ENCODE results near the gene ZNF335. TPM values are rescaled to one million over a fixed set of nuclear protein-coding genes. Genes with fewer than 3 reads are reported as not detected.

Gene ZNF335
- total and polyA plus RNA-seq, 2 of the 13 experiments (the other 11 are each of a cell fraction or from before 2014, with no cell fraction given), result 9.7 to 13.7 TPM

- peak; percentile 90 for TF ChIP-seq ZNF18 (CRISPR knock-in tag; IDR thresholded peaks at IDR 0.05; ENCODE audit: insufficient replicate concordance)
- peak; percentile 95 for TF ChIP-seq CHCHD3 (CRISPR knock-in tag; IDR thresholded peaks at IDR 0.05)
- TF ChIP-seq ZNF296 (CRISPR knock-in tag; conservative IDR thresholded peaks at IDR 0.05), result peak; percentile 88; the same call in 1 of the 2 replicates
- TF ChIP-seq ZBTB8A (CRISPR knock-in tag; IDR thresholded peaks at IDR 0.05; ENCODE audit: borderline replicate concordance, low read depth), result 0 out of 2 replicates have a peak, but pooled peaks have one; percentile 8
- TF ChIP-seq AKNA (CRISPR knock-in tag; IDR thresholded peaks at IDR 0.05; ENCODE audit: borderline replicate concordance), result 0 out of 2 replicates have a peak, but pooled peaks have one; percentile 87
- peak; percentile 13; the same call in 1 of the 2 replicates for TF ChIP-seq TGIF2 (CRISPR knock-in tag; IDR thresholded peaks at IDR 0.05)
- peak; percentile 19; the same call in 1 of the 2 replicates for TF ChIP-seq ZC3H13 (CRISPR knock-in tag; IDR thresholded peaks at IDR 0.05)
- TF ChIP-seq SRSF9 (IDR thresholded peaks at IDR 0.05; ENCODE audit: borderline replicate concordance, insufficient read depth, low read depth, low read length, poor library complexity, severe bottlenecking), result no peak
- 0 out of 2 replicates have a peak, but pooled peaks have one; percentile 90 for TF ChIP-seq ZNF550 (CRISPR knock-in tag; IDR thresholded peaks at IDR 0.05; ENCODE audit: borderline replicate concordance)
- TF ChIP-seq MTF1 (CRISPR knock-in tag; IDR thresholded peaks at IDR 0.05), result no peak; the same call in 1 of the 2 replicates
- no peak for TF ChIP-seq HHEX (CRISPR knock-in tag; IDR thresholded peaks at IDR 0.05)
- TF ChIP-seq NONO (IDR thresholded peaks at IDR 0.05), result no peak
- peak; percentile 99 for TF ChIP-seq NONO (CRISPR knock-in tag; conservative IDR thresholded peaks at IDR 0.05)
- peak; percentile 89 for TF ChIP-seq ZNF547 (CRISPR knock-in tag; IDR thresholded peaks at IDR 0.05)
- peak; percentile 99 for TF ChIP-seq JARID2 (CRISPR knock-in tag; IDR thresholded peaks at IDR 0.05; ENCODE audit: insufficient replicate concordance)
- peak; percentile 47; the same call in 1 of the 2 replicates for TF ChIP-seq FOXP4 (CRISPR knock-in tag; IDR thresholded peaks at IDR 0.05)
- no peak for TF ChIP-seq SOX6 (IDR thresholded peaks at IDR 0.05)
- peak; percentile 51; the same call in 1 of the 2 replicates for TF ChIP-seq SOX6 (CRISPR knock-in tag; IDR thresholded peaks at IDR 0.05)
- TF ChIP-seq ZIK1 (CRISPR knock-in tag; IDR thresholded peaks at IDR 0.05; ENCODE audit: borderline replicate concordance, low read depth), result peak; percentile 84; the same call in 1 of the 2 replicates
- peak; percentile 95; the same call in 1 of the 2 replicates for TF ChIP-seq ZNF232 (CRISPR knock-in tag; IDR thresholded peaks at IDR 0.05; ENCODE audit: borderline replicate concordance)
- TF ChIP-seq SSRP1 (CRISPR knock-in tag; IDR thresholded peaks at IDR 0.05), result no peak
Measured at GRCh38 chr20:45934586-45935415, 37.2 kb downstream of the ZNF335 start, which contains the start of gene PCIF1 (continued).

Data from HepG2 (cell line).